ENCODE data around the gene MRPL38. TPM values are rescaled to one million over a fixed set of nuclear protein-coding genes. Genes with fewer than 3 reads are reported as not detected.

Gene MRPL38
- total and polyA plus RNA-seq, 8 donors = 40.6 to 95.8 (median 53.8) TPM

DNA sequence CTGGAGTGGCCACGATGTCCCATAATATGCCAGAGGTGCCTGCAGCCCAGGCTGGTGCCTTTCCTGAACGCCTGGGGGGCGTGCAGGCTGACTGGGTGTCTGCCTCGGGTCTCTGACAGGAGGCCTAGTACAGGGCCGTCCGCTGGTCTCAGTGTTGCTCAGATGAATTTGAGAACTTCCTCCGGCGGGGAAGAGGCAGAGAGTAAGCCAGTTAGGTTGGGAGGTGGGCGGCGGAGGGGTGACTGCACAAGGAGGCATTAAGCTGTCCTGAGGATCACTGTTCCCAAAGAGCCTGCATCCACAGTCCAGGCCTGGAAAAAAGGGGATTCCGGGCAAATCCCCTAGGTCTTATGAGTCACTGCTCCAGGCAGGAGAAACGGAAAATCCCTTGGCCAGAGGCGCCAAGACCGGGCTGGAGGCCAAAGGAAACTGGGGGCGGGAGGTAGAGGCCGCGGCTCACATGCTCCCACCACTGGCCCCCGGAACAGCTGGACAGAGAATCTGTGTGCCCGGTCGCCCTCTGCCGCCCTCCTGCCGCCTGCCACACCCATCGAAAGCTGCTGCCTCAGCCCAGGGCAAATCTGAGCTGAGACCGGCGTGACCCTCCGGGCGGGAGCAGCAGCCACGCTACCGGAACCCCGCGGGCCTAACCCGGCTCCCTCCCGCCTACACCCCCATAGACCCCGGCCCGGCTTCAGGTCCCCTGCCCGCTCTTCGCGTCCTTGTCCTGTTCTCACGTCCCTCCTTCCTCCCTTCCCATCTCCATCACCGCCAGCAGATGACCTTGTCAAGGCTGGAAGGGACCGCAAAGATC lies 27.5 kb downstream of the MRPL38 start:
- Histone ChIP-seq H3K36me3 (no peaks in the 10 kb centered on the region), H3K4me1 (peaks cover 6 to 29% (median 27%) of the 10 kb centered on the region in 3 donors), H3K27me3 (no peaks in the 10 kb centered on the region), H3K4me3 (peak overlapping the region; percentile 34 to 75 (median 54)), H3K27ac (peak overlapping the region; percentile 75 to 98 (median 86)), H3K9me3 (no peaks in the 10 kb centered on the region)
- ATAC-seq = peak; percentile 48 to 70 (median 56)
- TF ChIP-seq CTCF (IDR thresholded peaks at IDR 0.05) = no peak
- intact Hi-C loops (cut with DNase I) = no loop called here
- peak; percentile 86 to 94 (median 90) for DNase-seq
- WGBS, 2 donors = 16 to 17% methylated on average over 41 of the region's 41 CpGs
- no peak for FAIRE-seq

DNA sequence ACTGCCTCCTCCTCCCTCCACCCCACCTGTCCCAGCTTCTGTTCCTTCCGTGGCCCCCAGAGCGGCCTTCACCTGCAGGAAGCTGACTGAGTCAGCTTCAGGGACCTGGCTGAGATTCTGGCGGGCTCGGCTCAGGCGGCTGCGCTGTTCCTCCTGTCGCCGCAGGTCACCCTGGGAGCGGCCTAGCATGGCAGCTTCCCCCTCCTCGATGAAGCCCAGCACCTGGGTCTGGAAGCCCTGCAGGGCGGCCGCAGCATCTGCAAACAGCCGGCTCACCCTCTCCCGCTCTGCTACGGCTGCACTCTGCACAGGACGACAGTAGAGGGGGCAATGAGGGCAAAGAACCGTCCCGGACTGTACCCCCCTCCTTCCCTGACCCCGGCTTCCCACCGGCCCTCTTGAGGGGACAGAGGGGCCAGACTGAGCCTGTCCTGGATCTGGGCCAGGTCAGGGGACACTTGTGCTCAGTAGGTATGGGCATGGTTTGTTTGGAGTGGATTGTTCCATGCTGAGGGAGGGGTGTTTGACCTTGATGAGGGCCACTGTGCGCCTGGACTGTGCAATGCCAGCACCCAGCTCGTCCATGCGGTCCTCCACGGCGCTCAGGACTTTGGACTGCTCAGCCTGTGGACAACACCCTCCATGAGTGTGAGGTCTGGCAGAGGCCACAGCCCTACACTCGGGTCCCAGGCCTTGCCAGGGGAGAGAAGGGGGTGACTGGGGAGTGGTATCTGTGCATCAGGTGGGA lies 28.3 kb downstream of the MRPL38 start:
- 40 to 41% methylated on average over 26 of the region's 26 CpGs for WGBS, 2 donors
- H3K27me3 ChIP-seq = no peaks in the 10 kb centered on the region
- H3K4me1 ChIP-seq = peaks cover 6 to 29% (median 27%) of the 10 kb centered on the region in 3 donors
- ATAC-seq (peak; percentile 6 to 74 (median 46)), DNase-seq (peak; percentile 72 to 92 (median 88)), FAIRE-seq (no peak)
- intact Hi-C loops (cut with DNase I) = no loop called here
- peak overlapping the region in 3 of 4 donors; percentile 51 to 75 (median 56) for H3K4me3 ChIP-seq
- H3K36me3 ChIP-seq = no peaks in the 10 kb centered on the region
- peak overlapping the region; percentile 75 to 98 (median 86) for H3K27ac ChIP-seq
- H3K9me3 ChIP-seq = no peaks in the 10 kb centered on the region
- TF ChIP-seq CTCF (IDR thresholded peaks at IDR 0.05) = no peak

DNA sequence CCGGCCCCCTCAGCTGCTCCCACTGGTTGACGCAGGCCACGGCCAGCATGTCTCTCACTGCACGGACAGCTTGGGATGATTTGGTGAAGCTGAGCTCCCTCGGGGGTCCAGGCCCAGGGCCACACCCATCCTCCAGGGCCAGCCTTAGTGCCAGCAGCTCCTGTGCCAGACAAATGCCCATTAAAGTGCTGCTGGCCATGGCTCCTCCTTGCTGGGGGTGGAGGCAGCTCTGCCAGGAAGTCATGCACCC lies 28.8 kb downstream of the MRPL38 start:
- no peaks in the 10 kb centered on the region for H3K9me3 ChIP-seq
- no peaks in the 10 kb centered on the region for H3K27me3 ChIP-seq
- H3K4me3 ChIP-seq = peak overlapping the region in 1 of 4 donors; percentile 75
- intact Hi-C loops (cut with DNase I) = no loop called here
- ATAC-seq (peak in 1 of 4 donors; percentile 54), DNase-seq (peak in 1 of 6 donors; percentile 89), FAIRE-seq (no peak)
- H3K36me3 ChIP-seq = no peaks in the 10 kb centered on the region
- no peak for TF ChIP-seq CTCF (IDR thresholded peaks at IDR 0.05)
- H3K4me1 ChIP-seq = peaks cover 6 to 29% (median 27%) of the 10 kb centered on the region in 3 donors
- peak overlapping the region; percentile 75 to 98 (median 86) for H3K27ac ChIP-seq
- 54 to 58% methylated on average over 5 of the region's 5 CpGs for WGBS, 2 donors

DNA sequence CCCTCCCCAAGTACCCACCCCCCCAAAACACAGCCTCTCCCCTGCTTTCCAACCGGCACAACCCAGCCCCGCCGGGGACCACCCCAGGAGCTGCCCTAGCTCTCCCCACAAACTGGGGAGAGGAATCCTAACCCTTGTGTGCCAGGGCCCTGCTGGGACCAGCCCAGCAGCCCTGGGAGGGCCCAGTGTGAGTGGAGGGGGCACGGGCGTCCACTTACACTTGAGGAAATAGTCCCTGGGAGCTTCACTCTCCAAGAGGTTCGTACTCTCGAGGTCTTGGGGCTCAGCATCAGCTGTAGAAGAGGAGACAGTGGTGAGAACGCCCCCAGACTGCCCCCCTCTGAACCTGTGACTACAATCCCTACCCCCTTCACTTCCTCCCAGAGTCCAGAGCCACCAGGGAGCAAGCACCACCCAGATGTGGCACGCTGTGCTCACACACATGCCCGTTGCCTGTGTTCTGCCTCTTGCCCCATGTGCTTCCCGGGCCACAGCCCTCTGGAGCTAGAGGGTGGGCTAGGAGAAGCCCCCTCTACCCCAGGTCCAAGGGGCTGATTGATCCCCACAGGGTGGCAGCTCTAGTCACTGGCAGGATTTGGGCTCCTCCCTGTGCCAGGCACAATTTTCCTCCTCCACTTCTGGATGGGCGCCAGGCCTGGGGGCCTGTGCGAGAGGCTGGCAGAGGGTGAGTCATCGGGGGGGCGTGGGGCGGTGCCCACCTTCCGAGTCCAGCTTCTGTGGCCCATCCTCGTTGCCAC lies 29.3 kb downstream of the MRPL38 start:
- DNase-seq (peak in 3 of 6 donors; percentile 77 to 78 (median 78)), ATAC-seq (peak in 2 of 4 donors; percentile 0), FAIRE-seq (no peak)
- no peaks in the 10 kb centered on the region for H3K36me3 ChIP-seq
- intact Hi-C loops (cut with DNase I) = no loop called here
- H3K27me3 ChIP-seq = no peaks in the 10 kb centered on the region
- WGBS, 2 donors = 59 to 67% methylated on average over 18 of the region's 18 CpGs
- H3K4me3 ChIP-seq = peak overlapping the region in 1 of 4 donors; percentile 75
- peak overlapping the region; percentile 75 to 98 (median 86) for H3K27ac ChIP-seq
- no peak for TF ChIP-seq CTCF (IDR thresholded peaks at IDR 0.05)
- peaks cover 6 to 29% (median 27%) of the 10 kb centered on the region in 3 donors for H3K4me1 ChIP-seq
- no peaks in the 10 kb centered on the region for H3K9me3 ChIP-seq
